HCEC 1CT (cell line): ENCODE measurements around the gene VIT.

Source experiments
- DNase-seq: peaks from one replicate; pipeline ENCODE4 v3.0.0-alpha.2; 2017

Gene VIT

GRCh38 chr2:36770542-36771287 is 74.2 kb downstream of the VIT start:
- peak; percentile 37 for DNase-seq

- DNase-seq = no peak
Observed at GRCh38 chr2:36771671-36772070, 75.2 kb downstream of the VIT start.

- DNase-seq = no peak
Observed at GRCh38 chr2:36773947-36774346, 77.4 kb downstream of the VIT start.

- DNase-seq = no peak
Observed at GRCh38 chr2:36775261-36775660, 78.8 kb downstream of the VIT start.

- DNase-seq = no peak
Observed at GRCh38 chr2:36775806-36776205, 79.3 kb downstream of the VIT start.

DNA sequence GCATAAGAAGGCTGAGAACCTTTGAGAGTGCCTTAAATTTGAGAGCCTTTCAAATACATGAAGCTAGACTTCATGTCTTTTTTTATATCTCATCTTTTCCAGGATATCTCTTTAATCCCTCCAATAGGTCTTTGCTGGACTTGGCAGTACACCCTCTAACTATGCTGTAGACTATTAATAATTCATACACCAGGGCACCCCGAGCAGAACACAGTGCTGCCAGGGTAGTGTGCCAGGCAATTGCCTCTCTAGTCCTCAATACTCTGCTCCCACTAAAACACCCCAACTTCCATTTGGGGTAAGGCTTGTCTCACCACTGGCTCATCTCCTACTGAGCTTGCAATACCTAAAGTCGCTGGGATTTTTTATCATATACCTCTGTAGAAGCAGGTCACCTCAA is 80.8 kb downstream of the VIT start:
- DNase-seq = no peak

DNA sequence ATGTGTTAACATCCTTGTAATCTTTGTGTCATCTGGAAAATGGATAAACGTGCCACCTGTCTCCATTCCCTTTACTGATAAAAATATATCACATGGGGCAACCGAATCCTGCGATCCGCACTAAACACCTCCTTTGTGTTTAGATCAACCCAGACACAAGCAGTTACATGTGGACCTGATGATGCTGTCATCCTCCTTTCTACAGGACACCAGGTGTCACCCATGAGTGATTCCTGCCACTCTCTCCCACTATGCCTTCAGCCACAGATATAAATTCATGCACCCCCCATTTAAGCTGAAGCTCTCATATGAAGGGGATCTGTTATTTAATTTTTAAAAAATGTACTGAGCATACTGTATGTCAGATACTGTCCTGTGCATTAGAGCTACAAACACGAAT is 81.3 kb downstream of the VIT start:
- DNase-seq = no peak

- DNase-seq = no peak
Observed at GRCh38 chr2:36779462-36779861, 83.0 kb downstream of the VIT start.

- DNase-seq = peak; percentile 59
Observed at GRCh38 chr2:36780231-36780839, 83.8 kb downstream of the VIT start.

DNA sequence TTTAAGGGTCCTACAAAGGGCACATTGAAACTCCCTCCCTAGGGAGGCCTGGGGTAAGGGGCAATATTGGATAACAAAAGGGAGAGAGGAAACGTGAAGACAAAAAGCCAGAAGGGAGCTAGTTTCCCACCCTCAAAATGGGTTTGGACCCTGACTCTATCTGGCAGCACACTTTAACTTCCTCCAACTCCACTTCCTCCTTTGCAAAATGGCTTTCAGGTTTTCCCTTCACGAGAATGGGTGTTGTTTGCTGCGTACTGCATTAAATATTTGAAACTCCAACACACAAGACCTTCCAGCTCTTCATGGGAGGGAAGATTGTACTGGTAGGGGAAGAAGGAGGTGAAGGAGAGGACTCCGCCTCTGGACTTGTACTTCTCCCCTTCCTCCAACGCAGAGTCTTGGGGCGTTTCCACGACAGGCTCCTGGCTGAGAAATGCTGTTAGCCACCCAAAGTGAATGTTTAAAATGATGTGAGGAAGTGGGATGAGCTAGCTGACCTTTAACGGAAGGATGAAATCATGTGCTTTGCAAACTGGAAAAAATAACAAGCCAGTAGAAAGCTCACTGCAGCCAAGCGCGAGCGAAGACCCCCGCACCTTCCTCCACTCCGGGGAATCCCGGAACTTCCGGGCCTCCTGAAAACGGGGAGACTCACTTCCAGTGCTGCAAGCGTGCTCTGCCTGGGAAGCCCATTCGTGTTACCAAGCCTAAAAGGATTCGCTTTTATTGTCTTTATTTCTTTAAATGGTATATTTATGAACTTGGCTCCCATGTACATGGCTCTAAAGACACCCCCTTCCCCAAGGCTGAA is 85.6 kb downstream of the VIT start:
- DNase-seq = no peak

GRCh38 chr2:36783246-36783645 is 86.7 kb downstream of the VIT start:
- DNase-seq = no peak

- peak; percentile 42 for DNase-seq
Observed at GRCh38 chr2:36785179-36785795, 88.8 kb downstream of the VIT start.

DNA sequence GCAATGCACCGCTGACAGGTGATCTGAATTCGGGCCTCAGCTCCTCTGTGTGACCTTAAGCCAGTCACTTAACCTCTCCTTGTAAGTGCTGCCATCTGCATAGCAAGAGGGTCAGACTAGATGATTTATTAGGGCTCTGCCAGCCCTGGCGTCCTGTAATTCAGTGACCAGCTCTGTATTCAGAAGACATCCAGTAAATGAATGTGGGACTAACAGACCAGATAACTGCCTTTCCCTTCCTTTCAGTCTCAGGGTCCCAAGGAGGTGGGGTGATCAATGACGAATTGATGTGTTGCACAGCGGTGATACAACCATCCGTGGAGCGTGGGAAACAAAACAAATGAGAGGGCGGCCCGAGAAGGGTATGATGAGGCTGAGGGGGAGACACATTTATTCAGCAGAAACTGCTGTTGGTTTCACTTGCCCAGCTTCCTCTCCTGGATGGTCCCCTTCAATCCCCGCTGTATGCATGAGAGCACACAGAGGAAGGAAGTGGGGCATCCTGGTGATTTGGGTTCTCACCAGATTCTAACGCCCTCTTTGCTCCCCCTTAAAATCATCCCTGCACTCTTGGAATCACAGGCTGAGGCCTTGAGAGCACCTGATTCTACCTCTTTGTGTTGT is 92.8 kb downstream of the VIT start:
- DNase-seq = no peak

DNA sequence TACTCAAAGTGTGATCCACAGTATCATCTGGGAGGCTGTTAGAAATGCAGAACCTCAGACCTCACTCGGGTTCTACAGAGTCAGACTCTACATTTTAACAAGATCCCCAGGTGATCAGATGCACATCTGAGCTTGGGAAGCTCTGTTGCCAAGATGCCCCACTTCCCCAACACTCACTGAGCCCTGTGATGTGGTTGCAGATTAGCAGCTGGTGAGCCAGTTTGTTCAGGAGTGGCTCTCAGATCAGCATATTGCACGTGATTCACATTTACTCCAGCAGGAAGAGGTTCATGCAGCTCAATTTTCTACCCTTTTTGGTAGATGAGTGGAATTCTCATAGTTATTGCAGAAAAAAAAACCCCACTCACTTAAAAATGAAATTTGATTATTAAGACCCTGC is 96.4 kb downstream of the VIT start:
- DNase-seq = no peak

GRCh38 chr2:36797324-36798070 is 101.0 kb downstream of the VIT start:
- no peak for DNase-seq

GRCh38 chr2:36798724-36799123 is 102.2 kb downstream of the VIT start:
- no peak for DNase-seq

DNA sequence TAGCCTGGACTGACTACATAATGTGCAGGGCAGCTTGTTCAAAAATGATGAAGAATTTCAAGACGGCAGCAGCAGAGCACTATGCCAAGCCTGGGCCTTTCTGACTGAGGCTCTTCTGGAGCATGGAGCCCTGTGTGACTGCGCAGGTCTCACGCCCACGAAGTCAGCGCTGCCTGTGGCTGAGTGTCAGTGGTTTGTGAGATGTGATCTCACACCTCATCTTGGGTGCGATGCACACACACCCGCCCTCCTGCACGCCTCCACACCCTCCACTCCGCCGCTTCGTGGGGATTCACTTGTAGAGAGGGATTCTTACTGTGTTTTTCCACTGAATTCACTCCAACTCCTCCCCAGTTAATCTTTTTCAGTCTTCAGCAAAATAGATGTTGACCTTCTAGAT is 103.9 kb downstream of the VIT start:
- DNase-seq = no peak

- no peak for DNase-seq
Observed at GRCh38 chr2:36801088-36801487, 104.6 kb downstream of the VIT start.

DNA sequence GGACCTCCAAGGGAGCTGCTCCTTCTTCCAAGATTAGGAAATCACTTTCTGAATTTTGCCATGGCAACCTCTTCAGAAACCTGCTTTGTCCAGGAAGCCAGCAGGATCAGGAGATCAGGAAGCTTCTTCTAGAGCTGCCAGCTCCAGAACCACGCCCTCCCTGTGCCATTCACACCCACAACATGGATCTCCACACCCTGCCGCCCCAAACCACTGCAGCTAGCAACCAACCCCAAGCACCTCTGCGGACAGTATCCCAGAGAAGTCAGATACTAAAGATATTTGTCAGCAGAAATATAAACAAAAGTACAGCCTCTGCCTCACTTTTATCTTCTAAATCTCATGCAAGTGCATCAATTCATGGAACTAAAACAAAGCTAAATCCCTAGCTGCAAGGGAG is 106.4 kb downstream of the VIT start:
- DNase-seq = no peak

- no peak for DNase-seq
Observed at GRCh38 chr2:36805635-36806224, 109.2 kb downstream of the VIT start.

- DNase-seq = no peak
Observed at GRCh38 chr2:36807223-36807886, 110.8 kb downstream of the VIT start.
